HEK293 (cell line): ENCODE data around the gene CLP1.
A peak's percentile ranks its signal among the peaks of the same experiment; 100 is the strongest.

Experiments used
- BCL6B ChIP-seq: fragments of 450-650 bp; formaldehyde crosslinking; IDR thresholded peaks from 2 replicates; pipeline ENCODE4 v1.5.1; 2017; ENCODE audit warnings: missing biosample characterization, missing genetic modification characterization
- KLF8 ChIP-seq: fragments of 450-650 bp; formaldehyde crosslinking; IDR thresholded peaks from 2 replicates; pipeline ENCODE4 v1.5.1; 2016; ENCODE audit warnings: missing biosample characterization, missing genetic modification characterization
- YY2 ChIP-seq: fragments of 450-650 bp; formaldehyde crosslinking; IDR thresholded peaks from 2 replicates; pipeline ENCODE4 v1.5.1; 2016; ENCODE audit warnings: missing biosample characterization, missing genetic modification characterization
- ZFP41 ChIP-seq: fragments of 450-650 bp; formaldehyde crosslinking; IDR thresholded peaks from 2 replicates; pipeline ENCODE4 v1.5.1; 2016; ENCODE audit warnings: missing biosample characterization, missing genetic modification characterization, borderline replicate concordance
- ZNF121 ChIP-seq: fragments of 450-650 bp; formaldehyde crosslinking; IDR thresholded peaks from 2 replicates; pipeline ENCODE4 v1.5.1; 2016; ENCODE audit warnings: missing biosample characterization, missing genetic modification characterization
- ZNF2 ChIP-seq: fragments of 450-650 bp; formaldehyde crosslinking; IDR thresholded peaks from 2 replicates; pipeline ENCODE4 v1.5.1; 2016; ENCODE audit warnings: missing biosample characterization, missing genetic modification characterization
- ZNF280D ChIP-seq: fragments of 450-650 bp; formaldehyde crosslinking; IDR thresholded peaks from 2 replicates; pipeline ENCODE4 v1.5.1; 2016; ENCODE audit warnings: missing biosample characterization, missing genetic modification characterization
- ZNF302 ChIP-seq: fragments of 450-650 bp; formaldehyde crosslinking; IDR thresholded peaks from 2 replicates; pipeline ENCODE4 v1.5.1; 2016; ENCODE audit warnings: missing biosample characterization, missing genetic modification characterization, low read depth
- ZNF311 ChIP-seq: fragments of 450-650 bp; formaldehyde crosslinking; IDR thresholded peaks from 2 replicates; pipeline ENCODE4 v1.5.1; 2017; ENCODE audit warnings: missing biosample characterization, missing genetic modification characterization, borderline replicate concordance
- ZNF341 ChIP-seq: fragments of 450-650 bp; formaldehyde crosslinking; IDR thresholded peaks from 2 replicates; pipeline ENCODE4; 2016; ENCODE audit warnings: low read depth, missing biosample characterization, missing genetic modification characterization
- ZNF350 ChIP-seq: fragments of 450-650 bp; formaldehyde crosslinking; IDR thresholded peaks from 2 replicates; pipeline ENCODE4 v1.5.0; 2017; ENCODE audit warnings: missing biosample characterization, mild to moderate bottlenecking, missing genetic modification characterization
- ZNF433 ChIP-seq: fragments of 450-650 bp; formaldehyde crosslinking; IDR thresholded peaks from 2 replicates; pipeline ENCODE4 v1.5.1; 2016; ENCODE audit warnings: missing biosample characterization, missing genetic modification characterization, low read depth
- ZNF501 ChIP-seq: fragments of 450-650 bp; formaldehyde crosslinking; IDR thresholded peaks from 2 replicates; pipeline ENCODE4 v1.5.1; 2016; ENCODE audit warnings: missing biosample characterization, missing genetic modification characterization
- ZNF514 ChIP-seq: fragments of 450-650 bp; formaldehyde crosslinking; IDR thresholded peaks from 2 replicates; pipeline ENCODE4 v1.5.1; 2016; ENCODE audit warnings: missing biosample characterization, missing genetic modification characterization
- ZNF521 ChIP-seq: fragments of 450-650 bp; formaldehyde crosslinking; IDR thresholded peaks from 2 replicates; pipeline ENCODE4 v1.5.1; 2017; ENCODE audit warnings: missing biosample characterization, mild to moderate bottlenecking, missing genetic modification characterization
- ZNF544 ChIP-seq: fragments of 450-650 bp; formaldehyde crosslinking; IDR thresholded peaks from 2 replicates; pipeline ENCODE4 v1.5.0; 2017; ENCODE audit warnings: missing biosample characterization, missing genetic modification characterization
- ZNF610 ChIP-seq: fragments of 450-650 bp; formaldehyde crosslinking; IDR thresholded peaks from 2 replicates; pipeline ENCODE4 v1.5.1; 2016; ENCODE audit warnings: missing biosample characterization, missing genetic modification characterization, borderline replicate concordance
- ZNF645 ChIP-seq: fragments of 450-650 bp; formaldehyde crosslinking; IDR thresholded peaks from 2 replicates; pipeline ENCODE4; 2016; ENCODE audit warnings: missing biosample characterization, missing genetic modification characterization
- ZNF768 ChIP-seq: fragments of 450-650 bp; formaldehyde crosslinking; IDR thresholded peaks from 2 replicates; pipeline ENCODE4 v1.5.1; 2018; ENCODE audit warnings: missing biosample characterization, mild to moderate bottlenecking, missing genetic modification characterization
- TF ChIP-seq, protein P1 (sequence below): fragments of 450-650 bp; formaldehyde crosslinking; IDR thresholded peaks from 2 replicates; pipeline ENCODE4 v1.5.1; 2016; ENCODE audit warnings: missing biosample characterization, missing genetic modification characterization
- TF ChIP-seq, protein P2 (sequence below): fragments of 450-650 bp; formaldehyde crosslinking; optimal IDR thresholded peaks from 2 replicates; pipeline ENCODE3; 2016; ENCODE audit warnings: missing biosample characterization, mild to moderate bottlenecking, missing genetic modification characterization
- TF ChIP-seq, protein P3 (sequence below): fragments of 450-650 bp; formaldehyde crosslinking; IDR thresholded peaks from 2 replicates; pipeline ENCODE4 v1.5.1; 2017; ENCODE audit warnings: missing biosample characterization, missing genetic modification characterization
- TF ChIP-seq, protein P4 (sequence below): fragments of 450-650 bp; formaldehyde crosslinking; IDR thresholded peaks from 2 replicates; pipeline ENCODE4 v1.5.1; 2016; ENCODE audit warnings: missing biosample characterization, missing genetic modification characterization
- TF ChIP-seq, protein P5 (sequence below): fragments of 450-650 bp; formaldehyde crosslinking; IDR thresholded peaks from 2 replicates; pipeline ENCODE4 v1.5.1; 2016; ENCODE audit warnings: missing biosample characterization, missing genetic modification characterization

The CLP1 gene

DNA sequence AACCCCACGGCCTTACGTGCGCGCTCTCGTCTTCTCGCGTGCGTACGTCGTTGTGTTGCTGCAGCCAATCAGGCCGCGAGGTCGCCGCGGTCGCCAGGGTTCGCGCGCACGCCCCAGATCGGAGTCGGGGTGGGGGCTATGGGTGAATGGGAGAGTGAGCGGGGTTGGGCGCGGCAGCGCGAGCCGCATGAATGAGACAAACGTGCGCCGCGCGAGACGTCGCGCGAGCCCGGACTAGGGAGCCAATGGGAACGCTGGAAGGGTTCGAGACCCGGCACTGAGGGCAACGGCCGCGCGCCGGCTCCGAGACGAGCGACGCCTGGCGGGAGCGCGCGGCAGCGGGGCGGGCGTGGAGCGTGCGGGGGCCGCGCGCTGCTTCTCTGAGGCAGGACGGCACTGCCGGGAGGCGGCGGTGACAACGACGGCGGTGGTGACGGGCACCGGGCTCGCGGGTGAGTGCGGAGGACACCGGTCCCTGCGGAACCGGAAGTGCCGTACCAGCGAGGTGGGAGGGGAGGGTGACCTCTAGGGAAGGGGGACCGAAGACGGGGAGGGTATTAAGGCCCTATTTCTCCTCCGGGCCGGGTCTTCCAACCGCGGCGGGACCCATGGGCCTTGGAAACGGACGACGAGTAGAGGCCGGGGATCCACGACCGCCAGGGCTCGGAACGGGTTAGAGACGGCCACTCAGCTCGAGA, 10.3 kb downstream of the CLP1 start, which contains the start of gene ZDHHC5 (continued):
- TF ChIP-seq, protein P1, sequence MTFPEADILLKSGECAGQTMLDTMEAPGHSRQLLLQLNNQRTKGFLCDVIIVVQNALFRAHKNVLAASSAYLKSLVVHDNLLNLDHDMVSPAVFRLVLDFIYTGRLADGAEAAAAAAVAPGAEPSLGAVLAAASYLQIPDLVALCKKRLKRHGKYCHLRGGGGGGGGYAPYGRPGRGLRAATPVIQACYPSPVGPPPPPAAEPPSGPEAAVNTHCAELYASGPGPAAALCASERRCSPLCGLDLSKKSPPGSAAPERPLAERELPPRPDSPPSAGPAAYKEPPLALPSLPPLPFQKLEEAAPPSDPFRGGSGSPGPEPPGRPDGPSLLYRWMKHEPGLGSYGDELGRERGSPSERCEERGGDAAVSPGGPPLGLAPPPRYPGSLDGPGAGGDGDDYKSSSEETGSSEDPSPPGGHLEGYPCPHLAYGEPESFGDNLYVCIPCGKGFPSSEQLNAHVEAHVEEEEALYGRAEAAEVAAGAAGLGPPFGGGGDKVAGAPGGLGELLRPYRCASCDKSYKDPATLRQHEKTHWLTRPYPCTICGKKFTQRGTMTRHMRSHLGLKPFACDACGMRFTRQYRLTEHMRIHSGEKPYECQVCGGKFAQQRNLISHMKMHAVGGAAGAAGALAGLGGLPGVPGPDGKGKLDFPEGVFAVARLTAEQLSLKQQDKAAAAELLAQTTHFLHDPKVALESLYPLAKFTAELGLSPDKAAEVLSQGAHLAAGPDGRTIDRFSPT, result 0 out of 2 replicates have a peak, but pooled peaks have one; percentile 16
- TF ChIP-seq ZNF768, result no peak; the same call in 1 of the 2 replicates
- TF ChIP-seq YY2 (tag by site-specific recombination), result no peak
- TF ChIP-seq, protein P2, sequence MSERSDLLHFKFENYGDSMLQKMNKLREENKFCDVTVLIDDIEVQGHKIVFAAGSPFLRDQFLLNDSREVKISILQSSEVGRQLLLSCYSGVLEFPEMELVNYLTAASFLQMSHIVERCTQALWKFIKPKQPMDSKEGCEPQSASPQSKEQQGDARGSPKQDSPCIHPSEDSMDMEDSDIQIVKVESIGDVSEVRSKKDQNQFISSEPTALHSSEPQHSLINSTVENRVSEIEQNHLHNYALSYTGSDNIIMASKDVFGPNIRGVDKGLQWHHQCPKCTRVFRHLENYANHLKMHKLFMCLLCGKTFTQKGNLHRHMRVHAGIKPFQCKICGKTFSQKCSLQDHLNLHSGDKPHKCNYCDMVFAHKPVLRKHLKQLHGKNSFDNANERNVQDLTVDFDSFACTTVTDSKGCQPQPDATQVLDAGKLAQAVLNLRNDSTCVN (tag by site-specific recombination), result peak; percentile 99
- TF ChIP-seq ZNF280D (tag by site-specific recombination), result no peak
- peak; percentile 70 for TF ChIP-seq ZNF341 (tag by site-specific recombination)
- TF ChIP-seq ZNF302 (tag by site-specific recombination), result no peak
- TF ChIP-seq ZNF645, result no peak
- TF ChIP-seq ZNF501, result peak; percentile 49; the same call in 1 of the 2 replicates
- no peak for TF ChIP-seq ZNF610
- TF ChIP-seq ZNF521 (tag by site-specific recombination), result no peak
- TF ChIP-seq ZNF2 (tag by site-specific recombination), result no peak
- TF ChIP-seq, protein P3, sequence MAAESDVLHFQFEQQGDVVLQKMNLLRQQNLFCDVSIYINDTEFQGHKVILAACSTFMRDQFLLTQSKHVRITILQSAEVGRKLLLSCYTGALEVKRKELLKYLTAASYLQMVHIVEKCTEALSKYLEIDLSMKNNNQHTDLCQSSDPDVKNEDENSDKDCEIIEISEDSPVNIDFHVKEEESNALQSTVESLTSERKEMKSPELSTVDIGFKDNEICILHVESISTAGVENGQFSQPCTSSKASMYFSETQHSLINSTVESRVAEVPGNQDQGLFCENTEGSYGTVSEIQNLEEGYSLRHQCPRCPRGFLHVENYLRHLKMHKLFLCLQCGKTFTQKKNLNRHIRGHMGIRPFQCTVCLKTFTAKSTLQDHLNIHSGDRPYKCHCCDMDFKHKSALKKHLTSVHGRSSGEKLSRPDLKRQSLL (tag by site-specific recombination), result no peak
- no peak for TF ChIP-seq ZFP41
- no peak for TF ChIP-seq BCL6B
- TF ChIP-seq, protein P4, sequence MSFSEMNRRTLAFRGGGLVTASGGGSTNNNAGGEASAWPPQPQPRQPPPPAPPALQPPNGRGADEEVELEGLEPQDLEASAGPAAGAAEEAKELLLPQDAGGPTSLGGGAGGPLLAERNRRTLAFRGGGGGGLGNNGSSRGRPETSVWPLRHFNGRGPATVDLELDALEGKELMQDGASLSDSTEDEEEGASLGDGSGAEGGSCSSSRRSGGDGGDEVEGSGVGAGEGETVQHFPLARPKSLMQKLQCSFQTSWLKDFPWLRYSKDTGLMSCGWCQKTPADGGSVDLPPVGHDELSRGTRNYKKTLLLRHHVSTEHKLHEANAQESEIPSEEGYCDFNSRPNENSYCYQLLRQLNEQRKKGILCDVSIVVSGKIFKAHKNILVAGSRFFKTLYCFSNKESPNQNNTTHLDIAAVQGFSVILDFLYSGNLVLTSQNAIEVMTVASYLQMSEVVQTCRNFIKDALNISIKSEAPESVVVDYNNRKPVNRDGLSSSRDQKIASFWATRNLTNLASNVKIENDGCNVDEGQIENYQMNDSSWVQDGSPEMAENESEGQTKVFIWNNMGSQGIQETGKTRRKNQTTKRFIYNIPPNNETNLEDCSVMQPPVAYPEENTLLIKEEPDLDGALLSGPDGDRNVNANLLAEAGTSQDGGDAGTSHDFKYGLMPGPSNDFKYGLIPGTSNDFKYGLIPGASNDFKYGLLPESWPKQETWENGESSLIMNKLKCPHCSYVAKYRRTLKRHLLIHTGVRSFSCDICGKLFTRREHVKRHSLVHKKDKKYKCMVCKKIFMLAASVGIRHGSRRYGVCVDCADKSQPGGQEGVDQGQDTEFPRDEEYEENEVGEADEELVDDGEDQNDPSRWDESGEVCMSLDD (tag by site-specific recombination), result no peak
- no peak for TF ChIP-seq ZNF121 (tag by site-specific recombination)
- TF ChIP-seq ZNF311 (tag by site-specific recombination), result no peak
- TF ChIP-seq ZNF544 (tag by site-specific recombination), result no peak
- no peak for TF ChIP-seq ZNF514
- TF ChIP-seq, protein P5, sequence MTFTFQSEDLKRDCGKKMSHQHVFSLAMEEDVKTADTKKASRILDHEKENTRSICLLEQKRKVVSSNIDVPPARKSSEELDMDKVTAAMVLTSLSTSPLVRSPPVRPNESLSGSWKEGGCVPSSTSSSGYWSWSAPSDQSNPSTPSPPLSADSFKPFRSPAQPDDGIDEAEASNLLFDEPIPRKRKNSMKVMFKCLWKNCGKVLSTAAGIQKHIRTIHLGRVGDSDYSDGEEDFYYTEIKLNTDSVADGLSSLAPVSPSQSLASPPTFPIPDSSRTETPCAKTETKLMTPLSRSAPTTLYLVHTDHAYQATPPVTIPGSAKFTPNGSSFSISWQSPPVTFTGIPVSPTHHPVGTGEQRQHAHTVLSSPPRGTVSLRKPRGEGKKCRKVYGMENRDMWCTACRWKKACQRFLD, result no peak
- no peak for TF ChIP-seq ZNF350 (tag by site-specific recombination)
- TF ChIP-seq ZNF433 (tag by site-specific recombination), result no peak
- TF ChIP-seq KLF8 (tag by site-specific recombination), result no peak
